Activated CD4-positive, alpha-beta memory T cell treated with anti-CD3 and anti-CD28 coated beads for 36 hours (primary cell): ENCODE measurements around the gene PADI3. TPM values are rescaled to one million over a fixed set of nuclear protein-coding genes. Genes with fewer than 3 reads are reported as not detected.

Source experiments
- CTCF ChIA-PET: fragments of 350-600 bp; sonication (Branson Sonifier 250); formaldehyde crosslinking; loops from one replicate; lab custom pipeline; 2021; ENCODE audit warnings: antibody characterized with exemption, inconsistent platforms; lab: Charles Lee
- POLR2A ChIA-PET: fragments of 350-600 bp; sonication (Branson Sonifier 250); formaldehyde crosslinking; loops from one replicate; lab custom pipeline; 2021; ENCODE audit warnings: antibody characterized with exemption; lab: Charles Lee
- DNase-seq: peaks from one replicate; pipeline ENCODE4 v3.0.0-alpha.2; 2020
- H3K27ac Mint-ChIP-seq: one replicate; pipeline ENCODE4 v1.8.0; 2021; ENCODE audit warnings: mixed read lengths
- H3K27me3 Mint-ChIP-seq: one replicate; pipeline ENCODE4 v1.8.0; 2021; ENCODE audit warnings: mixed read lengths
- H3K36me3 Mint-ChIP-seq: one replicate; pipeline ENCODE4 v1.8.0; 2021; ENCODE audit warnings: mixed read lengths
- H3K4me1 Mint-ChIP-seq: one replicate; pipeline ENCODE4 v1.8.0; 2021; ENCODE audit warnings: low read depth, mixed read lengths
- H3K4me3 Mint-ChIP-seq: one replicate; pipeline ENCODE4 v1.8.0; 2021; ENCODE audit warnings: mild to moderate bottlenecking, mixed read lengths
- H3K9me3 Mint-ChIP-seq: one replicate; pipeline ENCODE4 v1.8.0; 2021; ENCODE audit warnings: mixed read lengths
- intact Hi-C: fragments of 100-400 bp; cut with micrococcal nuclease; formaldehyde crosslinking; loops from one replicate; pipeline ENCODE4 v1.15.1; 2023
- total RNA-seq, 2 experiments: library from RNA; stranded (reverse); gene quantifications; one replicate each; pipeline ENCODE4 v1.2.3, GENCODE V29; 2021

PADI3 gene
- total RNA-seq, 2 experiments from 2014 or later: not detected

DNA sequence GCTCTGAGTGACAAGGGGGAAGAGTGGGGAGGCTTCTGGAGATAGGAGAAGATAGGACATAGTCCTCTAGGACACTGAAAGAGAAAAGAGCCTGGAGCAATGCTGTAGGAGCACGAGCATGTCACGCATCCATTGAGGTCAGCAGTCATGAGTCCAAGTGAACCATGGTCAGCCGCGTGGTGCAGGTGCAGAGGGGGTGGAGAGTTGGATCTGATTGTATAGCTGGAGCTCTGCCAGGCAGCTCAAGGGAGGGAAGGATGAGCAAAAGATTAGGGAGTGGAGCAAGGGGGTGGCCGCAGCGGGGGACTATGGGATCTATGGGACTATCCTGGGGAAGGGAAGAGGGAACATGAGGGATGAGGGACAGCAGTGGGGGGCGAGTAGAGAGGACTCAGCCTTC is 30.0 kb upstream of the PADI3 start:
- no peak for DNase-seq

DNA sequence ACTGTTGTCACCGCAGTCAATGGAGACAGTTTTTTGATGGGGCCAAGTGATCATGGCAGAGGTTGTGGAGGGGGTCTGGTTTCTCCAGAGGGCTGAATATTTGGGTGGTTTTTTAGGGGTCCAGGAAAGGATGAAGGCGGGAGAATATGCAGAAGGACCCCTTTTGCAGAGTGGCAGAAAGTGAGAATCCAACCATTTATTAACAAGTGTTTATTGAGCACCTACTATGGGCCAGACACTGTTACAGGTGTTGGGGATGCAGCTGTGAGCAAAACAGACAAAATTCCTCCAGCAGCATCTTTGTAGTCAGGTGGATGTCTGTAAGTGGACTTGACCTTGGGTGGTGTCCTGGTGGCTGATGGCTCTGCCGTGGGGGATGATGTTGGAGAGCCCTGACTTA is 28.6 kb upstream of the PADI3 start:
- no peaks in the 10 kb centered on the region for H3K4me1 Mint-ChIP-seq
- no peak overlapping the region for H3K4me3 Mint-ChIP-seq
- ChIA-PET CTCF (no interaction called here), POLR2A (no interaction called here)
- intact Hi-C loops: no loop called here
- H3K27me3 Mint-ChIP-seq: peaks cover 9% of the 10 kb centered on the region
- no peak overlapping the region for H3K27ac Mint-ChIP-seq
- H3K9me3 Mint-ChIP-seq: no peaks in the 10 kb centered on the region
- H3K36me3 Mint-ChIP-seq: no peaks in the 10 kb centered on the region
- DNase-seq: no peak

More for the DNA sequence above, 30.0 kb upstream of the PADI3 start:
- H3K4me1 Mint-ChIP-seq: no peaks in the 10 kb centered on the region
- no peaks in the 10 kb centered on the region for H3K9me3 Mint-ChIP-seq
- ChIA-PET POLR2A (no interaction called here), CTCF (no interaction called here)
- no peak overlapping the region for H3K4me3 Mint-ChIP-seq
- H3K27ac Mint-ChIP-seq: no peak overlapping the region
- intact Hi-C loops: no loop called here
- H3K27me3 Mint-ChIP-seq: peaks cover 20% of the 10 kb centered on the region
- no peaks in the 10 kb centered on the region for H3K36me3 Mint-ChIP-seq

DNA sequence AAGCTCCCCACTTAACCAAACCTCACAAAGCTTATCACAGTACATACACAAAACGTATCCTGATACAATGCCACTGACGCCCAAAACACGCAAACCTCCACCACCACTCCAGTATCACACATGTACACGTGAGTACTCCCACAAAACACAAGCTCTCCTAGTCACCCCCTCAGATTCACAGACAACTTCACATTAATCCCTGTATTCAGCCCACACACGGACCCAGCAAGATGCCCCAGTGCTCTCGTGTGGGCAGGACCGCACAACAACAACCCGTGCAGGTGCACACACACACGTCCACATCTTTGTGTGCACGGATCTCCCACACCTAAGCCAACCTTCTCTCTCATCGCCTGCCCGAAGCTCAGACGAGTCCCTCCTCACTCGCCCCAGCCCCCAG is 26.3 kb upstream of the PADI3 start:
- ChIA-PET POLR2A (no interaction called here), CTCF (interaction anchor here (0.7 to 1.3 kb wide), 2 partner anchors 14 to 98 kb away, joined by 3 to 8 read pairs; no protein-coding TSS in a partner anchor)
- H3K4me3 Mint-ChIP-seq: no peak overlapping the region
- no peaks in the 10 kb centered on the region for H3K9me3 Mint-ChIP-seq
- DNase-seq: no peak
- H3K36me3 Mint-ChIP-seq: no peaks in the 10 kb centered on the region
- no peaks in the 10 kb centered on the region for H3K27me3 Mint-ChIP-seq
- H3K27ac Mint-ChIP-seq: no peak overlapping the region
- H3K4me1 Mint-ChIP-seq: no peaks in the 10 kb centered on the region
- intact Hi-C loops: no loop called here

DNA sequence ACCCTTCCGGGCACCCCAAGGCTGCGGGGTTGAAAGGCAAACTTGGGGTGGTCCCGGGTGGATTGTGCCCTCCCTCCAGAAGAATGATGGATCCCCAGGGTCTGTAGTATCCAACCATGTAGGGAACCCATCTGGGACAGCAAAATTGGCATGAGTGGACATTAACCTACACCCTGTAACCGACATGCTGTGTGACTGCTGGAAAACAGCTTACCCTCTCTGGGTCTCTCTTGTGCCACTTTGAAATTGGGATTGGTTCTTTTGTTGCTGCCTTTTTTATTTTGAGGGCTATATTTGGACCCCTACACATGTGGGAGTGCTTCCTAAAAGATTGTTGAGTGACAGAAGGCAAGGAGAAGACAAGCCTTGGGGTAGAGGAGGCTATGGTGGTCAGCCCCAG is 24.5 kb upstream of the PADI3 start:
- Mint-ChIP-seq H3K27ac (no peak overlapping the region), H3K9me3 (no peaks in the 10 kb centered on the region), H3K36me3 (no peaks in the 10 kb centered on the region), H3K27me3 (no peaks in the 10 kb centered on the region), H3K4me3 (no peak overlapping the region), H3K4me1 (no peaks in the 10 kb centered on the region)
- ChIA-PET POLR2A (no interaction called here), CTCF (no interaction called here)
- intact Hi-C loops: no loop called here
- no peak for DNase-seq

DNA sequence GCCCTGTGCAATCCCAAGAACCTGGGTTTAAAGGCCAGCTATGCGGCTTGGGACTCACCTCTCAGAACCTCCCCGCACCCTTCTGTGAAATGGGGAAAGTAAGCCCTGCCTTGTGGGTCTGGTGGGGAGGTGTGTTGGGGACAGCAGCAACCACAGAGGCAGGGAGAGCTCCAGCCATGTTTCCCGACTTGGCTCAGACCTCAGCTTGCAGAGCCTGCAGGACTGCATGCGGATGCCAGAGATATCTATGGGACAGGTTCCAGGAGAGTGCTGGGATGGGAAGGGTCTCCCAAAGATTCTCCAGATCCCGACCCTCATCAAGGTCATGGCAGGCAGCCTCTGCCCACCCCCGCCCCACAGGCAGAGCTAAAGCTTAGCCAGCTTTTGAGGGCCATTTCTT is 23.8 kb upstream of the PADI3 start:
- DNase-seq: no peak
- Mint-ChIP-seq H3K9me3 (no peaks in the 10 kb centered on the region), H3K36me3 (no peaks in the 10 kb centered on the region), H3K4me1 (no peaks in the 10 kb centered on the region), H3K4me3 (no peak overlapping the region), H3K27ac (no peak overlapping the region), H3K27me3 (no peaks in the 10 kb centered on the region)
- intact Hi-C loops: no loop called here
- ChIA-PET CTCF (no interaction called here), POLR2A (no interaction called here)

DNA sequence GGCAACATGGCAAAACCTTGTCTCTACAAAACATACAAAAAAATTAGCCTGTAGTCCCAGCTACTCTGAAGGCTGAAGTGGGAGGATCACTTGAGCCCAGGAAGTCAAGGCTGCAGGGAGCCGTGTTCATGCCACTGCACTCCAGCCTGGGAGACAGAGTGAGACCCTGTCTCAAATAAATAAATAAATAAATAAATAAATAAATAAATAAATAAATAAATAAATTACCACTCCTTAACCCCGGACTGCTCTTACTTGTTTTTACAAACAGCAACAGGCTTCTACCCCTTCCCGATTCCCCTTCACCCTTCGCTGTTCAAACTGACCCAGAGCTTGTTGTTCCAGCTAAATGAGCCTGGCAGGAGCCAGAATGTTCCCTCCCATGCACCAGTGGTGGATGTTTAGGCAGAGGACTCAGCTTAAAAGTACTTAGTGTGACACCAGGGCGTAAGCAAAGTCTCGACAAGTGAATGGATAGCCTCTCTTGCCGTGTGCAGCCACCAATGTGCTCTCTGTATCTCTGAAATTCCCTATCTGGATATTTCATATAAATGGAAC is 21.5 kb upstream of the PADI3 start:
- ChIA-PET CTCF (no interaction called here), POLR2A (no interaction called here)
- no peak for DNase-seq
- Mint-ChIP-seq H3K4me1 (no peaks in the 10 kb centered on the region), H3K27ac (no peak overlapping the region), H3K4me3 (no peak overlapping the region), H3K36me3 (no peaks in the 10 kb centered on the region), H3K9me3 (no peaks in the 10 kb centered on the region), H3K27me3 (no peaks in the 10 kb centered on the region)
- intact Hi-C loops: no loop called here

DNA sequence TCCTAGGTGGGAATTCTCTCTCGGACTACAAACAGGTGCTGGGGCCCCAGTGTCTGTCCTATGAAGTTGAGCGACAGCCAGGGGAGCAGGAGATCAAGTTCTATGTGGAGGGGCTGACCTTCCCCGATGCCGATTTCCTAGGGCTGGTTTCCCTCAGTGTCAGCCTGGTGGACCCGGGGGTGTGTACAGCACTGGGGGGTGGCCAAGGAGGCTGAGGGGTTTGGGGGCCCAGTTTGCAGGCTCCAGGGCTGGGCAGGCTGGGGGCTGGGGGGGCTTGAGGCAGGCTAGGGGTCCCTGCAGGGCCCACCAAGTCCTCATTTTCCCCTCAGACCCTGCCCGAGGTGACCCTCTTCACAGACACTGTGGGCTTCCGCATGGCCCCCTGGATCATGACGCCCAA is 20.3 kb upstream of the PADI3 start:
- intact Hi-C loops: no loop called here
- H3K4me3 Mint-ChIP-seq: no peak overlapping the region
- no peaks in the 10 kb centered on the region for H3K9me3 Mint-ChIP-seq
- DNase-seq: no peak
- CTCF ChIA-PET: no interaction called here
- no peaks in the 10 kb centered on the region for H3K27me3 Mint-ChIP-seq
- no peak overlapping the region for H3K27ac Mint-ChIP-seq
- POLR2A ChIA-PET: no interaction called here
- no peaks in the 10 kb centered on the region for H3K36me3 Mint-ChIP-seq
- H3K4me1 Mint-ChIP-seq: no peaks in the 10 kb centered on the region

DNA sequence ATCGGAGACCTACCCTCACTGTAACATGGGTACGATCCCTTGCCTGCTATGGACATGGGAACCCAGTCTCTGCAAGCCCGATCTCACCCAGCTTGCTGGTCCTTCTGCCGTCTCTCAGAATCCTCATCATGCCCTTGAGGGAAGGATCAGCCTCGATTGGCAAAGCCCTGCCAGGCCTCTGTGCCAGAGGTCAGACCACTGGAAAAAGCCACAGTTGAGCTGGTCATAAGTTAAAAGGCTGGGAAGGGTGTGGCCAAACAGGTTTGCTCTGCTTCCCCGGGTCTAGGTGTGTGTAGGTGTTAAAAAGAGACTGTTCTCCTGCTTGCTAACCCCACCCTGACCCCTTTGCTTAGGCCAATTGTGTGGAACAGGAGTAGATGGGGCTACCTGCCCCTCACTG is 19.5 kb upstream of the PADI3 start:
- Mint-ChIP-seq H3K4me1 (no peaks in the 10 kb centered on the region), H3K27ac (no peak overlapping the region), H3K27me3 (no peaks in the 10 kb centered on the region), H3K4me3 (no peak overlapping the region), H3K36me3 (no peaks in the 10 kb centered on the region), H3K9me3 (no peaks in the 10 kb centered on the region)
- intact Hi-C loops: no loop called here
- CTCF ChIA-PET: no interaction called here
- DNase-seq: no peak
- POLR2A ChIA-PET: no interaction called here

DNA sequence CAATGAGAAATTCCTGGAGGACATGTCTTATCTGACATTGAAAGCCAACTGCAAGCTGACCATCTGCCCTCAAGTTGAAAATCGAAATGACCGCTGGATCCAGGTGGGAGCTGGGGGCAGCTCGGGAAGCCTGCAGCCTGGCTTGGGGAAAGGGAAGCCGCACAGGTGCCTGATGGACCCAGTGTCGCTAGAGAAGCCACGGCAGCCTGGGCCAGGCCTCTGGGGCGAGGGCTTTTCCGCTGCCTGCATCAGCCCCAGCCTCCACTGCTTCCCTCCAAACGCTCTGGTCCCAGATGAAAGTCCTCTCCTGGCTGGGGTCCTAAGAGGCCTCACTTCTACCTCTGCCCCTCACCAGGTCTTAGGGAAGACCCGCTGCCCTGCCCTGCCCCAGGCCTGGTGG is 18.8 kb upstream of the PADI3 start:
- Mint-ChIP-seq H3K36me3 (no peaks in the 10 kb centered on the region), H3K9me3 (no peaks in the 10 kb centered on the region), H3K4me1 (no peaks in the 10 kb centered on the region), H3K27me3 (no peaks in the 10 kb centered on the region), H3K4me3 (no peak overlapping the region), H3K27ac (no peak overlapping the region)
- ChIA-PET POLR2A (no interaction called here), CTCF (no interaction called here)
- no peak for DNase-seq
- intact Hi-C loops: no loop called here

DNA sequence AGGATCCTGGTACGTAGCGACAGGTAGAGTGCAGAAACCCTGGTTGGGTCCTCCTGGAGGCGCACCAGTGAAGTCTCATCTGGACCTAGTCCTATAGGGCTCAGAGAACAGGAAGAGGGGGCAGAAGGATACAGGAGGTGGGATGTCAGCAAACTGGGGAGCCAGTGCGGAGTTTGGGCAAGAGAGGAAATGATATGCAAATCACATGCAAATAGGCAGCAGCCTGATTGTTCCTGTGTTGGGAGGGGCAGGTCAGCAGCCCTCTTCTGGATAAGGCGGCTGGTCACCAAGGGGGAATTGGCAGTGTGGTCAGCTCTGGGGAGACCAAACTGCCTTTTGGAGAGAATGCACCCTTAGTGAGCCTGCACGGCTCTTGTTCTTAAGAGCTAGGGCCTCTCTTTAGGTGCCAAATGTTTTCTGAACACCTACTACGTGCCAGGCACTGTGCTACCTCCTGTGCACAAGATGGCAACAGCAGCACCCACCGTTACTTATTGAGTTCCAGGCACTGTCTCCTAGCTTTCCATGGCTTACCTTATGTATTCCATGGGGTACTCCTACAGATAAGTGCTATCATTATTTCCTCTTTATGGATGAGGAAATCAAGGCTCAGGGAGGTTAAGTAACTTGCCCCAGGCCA is 18.1 kb upstream of the PADI3 start:
- no peak overlapping the region for H3K27ac Mint-ChIP-seq
- H3K9me3 Mint-ChIP-seq: no peaks in the 10 kb centered on the region
- H3K4me3 Mint-ChIP-seq: no peak overlapping the region
- intact Hi-C loops: no loop called here
- H3K27me3 Mint-ChIP-seq: no peaks in the 10 kb centered on the region
- H3K4me1 Mint-ChIP-seq: no peaks in the 10 kb centered on the region
- no peak for DNase-seq
- H3K36me3 Mint-ChIP-seq: no peaks in the 10 kb centered on the region
- ChIA-PET POLR2A (no interaction called here), CTCF (no interaction called here)

DNA sequence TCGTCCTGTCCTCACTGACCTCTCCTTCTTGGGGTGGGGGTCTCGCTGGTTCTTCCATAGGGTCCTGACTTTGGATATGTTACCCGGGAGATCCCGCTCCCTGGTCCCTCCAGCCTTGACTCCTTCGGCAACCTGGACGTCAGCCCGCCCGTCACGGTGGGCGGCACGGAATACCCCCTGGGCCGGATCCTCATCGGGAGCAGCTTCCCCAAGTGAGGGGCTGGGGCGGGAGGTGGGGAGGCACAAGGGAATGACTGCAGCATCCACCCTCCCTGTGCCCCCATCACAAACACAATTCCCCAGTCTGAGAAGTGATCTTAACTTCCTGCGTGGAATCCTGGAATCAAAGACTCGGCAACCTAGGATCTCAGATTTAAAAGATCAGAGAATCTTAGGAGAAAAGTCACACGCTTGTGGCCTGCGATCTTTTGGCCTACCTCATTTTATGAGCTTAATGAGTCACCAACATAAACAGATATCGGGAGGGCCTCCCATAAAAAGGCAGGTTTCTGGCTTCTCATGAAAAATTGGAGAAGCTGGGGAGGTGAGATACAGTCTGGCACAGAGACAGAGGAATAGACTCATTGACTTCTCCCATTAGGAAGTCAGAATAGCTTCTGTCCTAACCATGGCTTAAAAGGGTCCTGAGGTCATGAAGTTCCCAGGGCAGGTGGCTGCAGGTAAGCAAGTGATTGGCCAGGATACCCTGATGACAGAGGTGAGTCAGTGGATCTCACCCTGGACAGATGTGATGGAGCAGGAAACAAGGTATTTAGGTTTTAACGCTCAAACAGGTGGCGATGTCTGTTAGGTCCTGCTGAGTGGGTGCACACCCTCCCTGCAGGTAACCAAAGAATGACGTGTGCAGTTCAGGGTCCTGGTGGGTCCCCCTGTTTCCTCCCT is 15.9 kb upstream of the PADI3 start:
- H3K27me3 Mint-ChIP-seq: no peaks in the 10 kb centered on the region
- ChIA-PET CTCF (interaction anchor here (9.3 kb wide), 1 partner anchor 108 kb away, joined by 196 read pairs; no protein-coding TSS in a partner anchor), POLR2A (no interaction called here)
- no peak overlapping the region for H3K27ac Mint-ChIP-seq
- no peak overlapping the region for H3K4me3 Mint-ChIP-seq
- intact Hi-C loops: no loop called here
- H3K36me3 Mint-ChIP-seq: no peaks in the 10 kb centered on the region
- no peaks in the 10 kb centered on the region for H3K9me3 Mint-ChIP-seq
- DNase-seq: no peak
- H3K4me1 Mint-ChIP-seq: no peaks in the 10 kb centered on the region

DNA sequence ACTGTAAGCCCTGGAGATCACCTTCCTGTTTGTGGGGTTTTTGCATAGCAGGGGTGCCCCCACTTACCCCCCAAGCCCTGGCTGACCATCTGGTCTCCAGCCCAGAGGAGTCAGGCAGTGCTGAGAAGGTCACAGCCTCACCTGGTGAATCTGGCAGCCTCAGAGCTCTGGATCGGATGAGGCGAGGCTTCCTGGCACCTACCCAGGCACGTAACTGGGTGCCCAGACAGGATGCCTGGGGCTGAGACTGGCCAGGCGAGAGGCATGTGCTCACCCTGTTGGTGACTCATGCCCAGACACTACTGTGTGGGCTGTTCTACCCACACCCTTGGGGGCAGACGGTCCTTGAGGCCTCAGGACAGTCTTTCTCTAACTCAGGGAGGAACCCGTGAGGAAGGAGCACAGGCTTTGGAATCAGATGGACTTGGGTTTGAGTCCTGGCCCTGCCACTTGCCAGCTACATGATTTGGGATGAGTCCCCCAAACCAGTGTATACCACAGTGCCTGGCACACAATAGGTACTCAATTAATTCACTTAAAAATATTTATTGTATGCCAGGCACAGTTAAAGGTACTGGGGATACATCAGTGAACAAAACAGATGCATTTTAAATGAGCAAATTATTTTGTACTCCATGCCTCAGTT is 15.1 kb upstream of the PADI3 start:
- Mint-ChIP-seq H3K36me3 (no peaks in the 10 kb centered on the region), H3K27me3 (no peaks in the 10 kb centered on the region), H3K9me3 (no peaks in the 10 kb centered on the region), H3K27ac (no peak overlapping the region), H3K4me1 (no peaks in the 10 kb centered on the region), H3K4me3 (no peak overlapping the region)
- intact Hi-C loops: no loop called here
- CTCF ChIA-PET: interaction anchor here (9.3 kb wide), 1 partner anchor 109 kb away, joined by 196 read pairs; no protein-coding TSS in a partner anchor
- DNase-seq: no peak
- POLR2A ChIA-PET: no interaction called here
